SH-SY5Y (cell line): Measurements from ENCODE around the gene LGR5.
A peak's percentile ranks its signal among the peaks of the same experiment; 100 is the strongest.

Source experiments
- GATA2 ChIP-seq: IDR thresholded peaks from 2 replicates; pipeline ENCODE4 v1.6.1; 2011; ENCODE audit warnings: mild to moderate bottlenecking, low read depth, low read length
- GATA3 ChIP-seq: IDR thresholded peaks from 2 replicates; pipeline ENCODE4 v1.6.1; 2011; ENCODE audit warnings: low read depth, mild to moderate bottlenecking, low read length, moderate library complexity

The LGR5 gene

DNA sequence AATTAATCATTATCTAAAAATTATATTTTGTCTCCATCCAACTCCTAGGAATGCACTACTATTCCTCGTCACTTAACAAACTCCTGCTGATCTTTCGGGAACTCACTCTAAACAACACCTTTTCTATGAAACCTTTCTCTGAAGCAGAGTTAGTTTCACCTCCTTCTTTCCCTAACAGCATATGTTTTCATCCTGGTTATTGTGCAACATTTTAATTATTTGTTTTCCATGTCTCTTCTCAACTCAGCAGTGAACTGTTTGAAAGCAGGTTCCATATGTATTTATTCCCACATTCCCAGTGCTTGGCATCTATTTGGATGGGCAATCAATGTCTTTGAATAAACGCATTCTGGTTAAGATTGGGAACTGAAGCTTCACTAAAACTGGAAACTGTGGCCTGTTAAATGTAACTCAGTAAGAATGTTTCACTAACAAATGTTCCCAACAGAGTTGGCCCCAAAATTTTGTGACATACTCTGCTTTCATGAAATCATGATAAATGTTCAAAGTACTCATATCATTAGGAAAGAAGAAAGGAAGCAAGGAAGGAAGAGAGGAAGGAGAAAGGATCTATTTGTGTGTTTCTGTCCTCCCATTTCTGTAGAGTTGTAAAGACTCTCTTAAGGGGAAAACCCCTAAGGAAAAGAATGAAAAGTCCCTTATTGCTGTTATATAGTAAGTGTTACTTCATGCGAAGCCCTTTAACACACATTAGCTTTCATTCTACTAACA lies 13.9 kb upstream of the LGR5 start:
- TF ChIP-seq GATA2 (no peak), GATA3 (no peak)

- no peak for TF ChIP-seq GATA3
- no peak for TF ChIP-seq GATA2
These were observed 13.1 kb upstream of the LGR5 start for GRCh38 chr12:71426300-71427047.

- TF ChIP-seq GATA3 (no peak), GATA2 (no peak)
These were observed 8.8 kb upstream of the LGR5 start for GRCh38 chr12:71430756-71431155.

GRCh38 chr12:71431991-71432390 lies 7.6 kb upstream of the LGR5 start:
- TF ChIP-seq GATA3: no peak
- no peak for TF ChIP-seq GATA2

- TF ChIP-seq GATA3 (no peak), GATA2 (no peak)
These were observed 6.7 kb upstream of the LGR5 start for GRCh38 chr12:71432936-71433335.

- no peak for TF ChIP-seq GATA3
- no peak for TF ChIP-seq GATA2
These were observed 2.9 kb upstream of the LGR5 start for GRCh38 chr12:71436696-71437095.

DNA sequence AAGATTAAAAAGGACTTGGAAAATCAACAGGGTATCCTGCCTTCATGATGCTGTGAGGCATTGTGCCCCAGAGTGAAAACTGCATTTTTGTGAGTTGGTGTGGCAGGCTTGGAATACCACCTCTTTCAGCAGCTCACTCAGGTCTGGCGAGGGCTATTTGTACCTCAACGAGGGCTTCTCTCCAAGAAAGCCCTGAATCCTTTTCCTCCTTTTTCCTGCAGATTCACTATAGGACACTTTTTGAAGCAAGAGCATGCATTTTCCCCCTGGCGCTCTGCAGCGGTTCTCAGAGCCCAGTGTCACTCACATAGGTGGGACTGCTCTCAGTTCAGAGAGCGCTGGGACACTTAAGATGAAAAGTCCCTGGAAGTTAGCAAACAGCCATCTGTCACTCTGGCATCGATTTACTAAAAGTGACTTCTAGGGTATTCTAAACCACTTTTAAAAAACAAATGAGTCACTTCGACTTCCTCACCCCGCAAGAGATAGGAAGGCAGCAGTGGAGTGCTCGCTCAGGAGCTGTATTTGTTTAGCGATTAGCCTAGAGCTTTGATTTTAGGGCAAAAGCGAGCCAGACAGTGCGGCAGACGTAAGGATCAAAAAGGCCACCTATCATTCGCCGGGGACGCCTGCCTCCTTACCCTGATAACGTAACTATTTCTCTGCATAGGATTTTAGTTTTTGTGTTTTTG lies 782 bp upstream of the LGR5 start:
- TF ChIP-seq GATA2 (no peak), GATA3 (no peak)

- TF ChIP-seq GATA2 (no peak), GATA3 (no peak)
These were observed 311 bp upstream of the LGR5 start for GRCh38 chr12:71439362-71439612.

GRCh38 chr12:71440345-71440762 lies 756 bp downstream of the LGR5 start:
- TF ChIP-seq GATA3: no peak
- no peak for TF ChIP-seq GATA2

- TF ChIP-seq GATA2 (peak; percentile 86), GATA3 (no peak)
These were observed 1.5 kb downstream of the LGR5 start for GRCh38 chr12:71440763-71441748.

GRCh38 chr12:71441836-71442566 lies 2.4 kb downstream of the LGR5 start:
- TF ChIP-seq GATA3 (no peak), GATA2 (no peak)

DNA sequence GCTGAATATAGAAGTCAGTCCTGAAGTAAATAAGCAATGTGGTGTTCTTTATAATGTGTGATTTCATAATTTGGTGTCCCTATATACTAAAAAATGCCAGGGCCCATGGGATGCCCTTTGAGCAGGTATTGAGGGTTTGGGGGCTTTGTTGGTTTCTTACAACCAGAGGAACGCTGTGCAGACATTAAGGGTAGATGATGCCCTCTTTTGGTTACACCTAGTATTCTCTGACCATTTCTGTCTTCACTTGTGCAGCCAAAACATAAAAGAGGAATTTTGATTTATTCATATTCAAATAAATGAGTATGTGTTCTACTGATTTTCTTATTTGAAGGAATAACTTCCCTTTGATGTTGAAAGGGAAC lies 3.0 kb downstream of the LGR5 start:
- TF ChIP-seq GATA2: no peak
- no peak for TF ChIP-seq GATA3

GRCh38 chr12:71445071-71445470 lies 5.5 kb downstream of the LGR5 start:
- TF ChIP-seq GATA2: no peak
- no peak for TF ChIP-seq GATA3
